GM18861 (cell line): ENCODE measurements around the gene LAMA5.
A peak's percentile ranks its signal among the peaks of the same experiment; 100 is the strongest.

Source experiments
- ATAC-seq: cut with Tn5 transposase; IDR thresholded peaks from one replicate; pipeline ENCODE4 v1.9.1; 2021; ENCODE audit not compliant: unreplicated experiment

LAMA5 gene

GRCh38 chr20:62350098-62350628, 16.9 kb downstream of the LAMA5 start:
- ATAC-seq = no peak

- no peak for ATAC-seq
These were observed 17.5 kb downstream of the LAMA5 start for GRCh38 chr20:62349556-62350097.

- no peak for ATAC-seq
These were observed 18.5 kb downstream of the LAMA5 start for GRCh38 chr20:62348604-62349003.

- ATAC-seq = no peak
These were observed 19.7 kb downstream of the LAMA5 start for GRCh38 chr20:62347445-62347844.

- ATAC-seq = no peak
These were observed 20.0 kb downstream of the LAMA5 start for GRCh38 chr20:62347151-62347404.

- ATAC-seq = no peak
These were observed 20.5 kb downstream of the LAMA5 start for GRCh38 chr20:62346398-62347150.

GRCh38 chr20:62345681-62346370, 21.3 kb downstream of the LAMA5 start:
- ATAC-seq = no peak

GRCh38 chr20:62344782-62345181, 22.3 kb downstream of the LAMA5 start:
- ATAC-seq = no peak

GRCh38 chr20:62344092-62344491, 23.0 kb downstream of the LAMA5 start:
- ATAC-seq = no peak

GRCh38 chr20:62342910-62343309, 24.2 kb downstream of the LAMA5 start:
- ATAC-seq = no peak

- peak; percentile 59 for ATAC-seq
These were observed 27.5 kb downstream of the LAMA5 start for GRCh38 chr20:62339647-62340062.

- ATAC-seq = no peak
These were observed 28.9 kb downstream of the LAMA5 start for GRCh38 chr20:62338294-62338620.

- ATAC-seq = peak; percentile 43
These were observed 29.4 kb downstream of the LAMA5 start for GRCh38 chr20:62337558-62338293.

GRCh38 chr20:62336775-62337557, 30.1 kb downstream of the LAMA5 start:
- no peak for ATAC-seq

- no peak for ATAC-seq
These were observed 30.8 kb downstream of the LAMA5 start for GRCh38 chr20:62336329-62336728.

GRCh38 chr20:62335532-62335931, 31.6 kb downstream of the LAMA5 start:
- ATAC-seq = no peak

GRCh38 chr20:62334881-62335280, 32.2 kb downstream of the LAMA5 start:
- no peak for ATAC-seq

- ATAC-seq = no peak
These were observed 33.1 kb downstream of the LAMA5 start for GRCh38 chr20:62333820-62334595.

- no peak for ATAC-seq
These were observed 33.9 kb downstream of the LAMA5 start for GRCh38 chr20:62332989-62333819.
